IMR-90 (cell line): Measurements from ENCODE around the gene MEIS3.

Experiments used
- MAZ ChIP-seq: IDR thresholded peaks from 2 replicates; pipeline ENCODE4 v1.6.1; 2012; ENCODE audit warnings: low read depth, mild to moderate bottlenecking, low read length, improper control_type of control experiment, moderate library complexity, borderline replicate concordance
- RCOR1 ChIP-seq: IDR thresholded peaks from 2 replicates; pipeline ENCODE4 v1.6.1; 2012; ENCODE audit warnings: mild to moderate bottlenecking, low read length, improper control_type of control experiment; ENCODE audit not compliant: insufficient replicate concordance
- TF ChIP-seq, protein P1 (sequence below): conservative IDR thresholded peaks from 2 replicates; pipeline ENCODE4 v1.5.1; 2012; ENCODE audit warnings: mild to moderate bottlenecking, low read depth, low read length, improper control_type of control experiment

DNA sequence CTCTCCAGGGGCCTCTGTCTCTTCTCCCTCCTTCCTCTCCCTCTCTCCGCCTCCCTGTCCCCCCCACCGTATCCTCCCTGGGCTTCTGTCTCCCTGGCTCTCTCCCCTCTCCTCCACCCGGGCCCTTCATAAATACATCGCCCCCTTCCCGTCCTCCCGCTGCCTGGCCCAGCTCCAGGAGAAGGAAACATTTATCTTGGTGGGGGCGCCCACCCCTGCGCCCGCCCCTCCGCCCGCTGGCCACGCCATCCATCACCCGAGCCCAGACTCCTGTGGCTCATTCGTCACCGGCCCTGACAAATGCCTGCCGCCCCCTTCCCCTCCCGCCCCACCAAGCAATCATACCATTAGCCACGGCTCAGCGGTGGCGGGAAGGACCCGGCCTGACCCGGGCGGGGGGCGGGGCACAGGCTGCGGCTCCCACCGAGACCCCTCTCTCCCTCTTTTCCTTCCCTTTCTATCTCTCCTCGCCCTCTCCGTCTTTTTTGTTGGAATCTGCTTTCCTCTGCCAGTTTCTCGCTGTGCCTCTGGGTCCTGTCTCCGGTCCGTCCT, 2.6 kb upstream of the MEIS3 start:
- TF ChIP-seq, protein P1, sequence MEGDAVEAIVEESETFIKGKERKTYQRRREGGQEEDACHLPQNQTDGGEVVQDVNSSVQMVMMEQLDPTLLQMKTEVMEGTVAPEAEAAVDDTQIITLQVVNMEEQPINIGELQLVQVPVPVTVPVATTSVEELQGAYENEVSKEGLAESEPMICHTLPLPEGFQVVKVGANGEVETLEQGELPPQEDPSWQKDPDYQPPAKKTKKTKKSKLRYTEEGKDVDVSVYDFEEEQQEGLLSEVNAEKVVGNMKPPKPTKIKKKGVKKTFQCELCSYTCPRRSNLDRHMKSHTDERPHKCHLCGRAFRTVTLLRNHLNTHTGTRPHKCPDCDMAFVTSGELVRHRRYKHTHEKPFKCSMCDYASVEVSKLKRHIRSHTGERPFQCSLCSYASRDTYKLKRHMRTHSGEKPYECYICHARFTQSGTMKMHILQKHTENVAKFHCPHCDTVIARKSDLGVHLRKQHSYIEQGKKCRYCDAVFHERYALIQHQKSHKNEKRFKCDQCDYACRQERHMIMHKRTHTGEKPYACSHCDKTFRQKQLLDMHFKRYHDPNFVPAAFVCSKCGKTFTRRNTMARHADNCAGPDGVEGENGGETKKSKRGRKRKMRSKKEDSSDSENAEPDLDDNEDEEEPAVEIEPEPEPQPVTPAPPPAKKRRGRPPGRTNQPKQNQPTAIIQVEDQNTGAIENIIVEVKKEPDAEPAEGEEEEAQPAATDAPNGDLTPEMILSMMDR: no peak
- TF ChIP-seq RCOR1: no peak
- no peak for TF ChIP-seq MAZ
